NCI-H128 (cell line): Measurements from ENCODE around the gene CASKIN2.
"Not testable (repeated sequence)": the region's sequence is repeated elsewhere in the genome, so short reads cannot be mapped to it uniquely, and the experiment has no call there.

Experiments
- DNase-seq: peaks from one replicate; lab custom pipeline; 2025; ENCODE audit not compliant: unreplicated experiment; lab: John Stamatoyannopoulos, UW

CASKIN2 gene

DNA sequence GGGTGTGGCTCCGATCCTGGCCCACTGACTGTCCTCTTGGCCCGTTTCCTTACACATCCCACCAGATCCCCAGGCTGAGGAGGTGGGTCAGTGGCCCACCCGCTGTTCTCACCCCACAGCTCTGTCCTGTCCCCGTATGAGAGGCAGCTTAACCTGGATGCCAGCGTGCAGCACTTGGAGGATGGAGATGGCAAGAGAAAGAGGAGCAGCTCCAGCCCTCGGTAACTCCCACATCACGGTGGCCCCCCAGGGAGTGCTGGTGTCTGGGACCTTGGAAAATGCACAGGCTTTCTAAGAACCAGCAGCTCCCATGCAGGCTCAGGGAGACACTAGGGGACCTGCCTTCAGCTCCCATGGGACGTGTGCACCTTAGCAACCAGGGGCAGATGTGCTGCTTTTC, 6.0 kb upstream of the CASKIN2 start:
- no peak for DNase-seq

DNA sequence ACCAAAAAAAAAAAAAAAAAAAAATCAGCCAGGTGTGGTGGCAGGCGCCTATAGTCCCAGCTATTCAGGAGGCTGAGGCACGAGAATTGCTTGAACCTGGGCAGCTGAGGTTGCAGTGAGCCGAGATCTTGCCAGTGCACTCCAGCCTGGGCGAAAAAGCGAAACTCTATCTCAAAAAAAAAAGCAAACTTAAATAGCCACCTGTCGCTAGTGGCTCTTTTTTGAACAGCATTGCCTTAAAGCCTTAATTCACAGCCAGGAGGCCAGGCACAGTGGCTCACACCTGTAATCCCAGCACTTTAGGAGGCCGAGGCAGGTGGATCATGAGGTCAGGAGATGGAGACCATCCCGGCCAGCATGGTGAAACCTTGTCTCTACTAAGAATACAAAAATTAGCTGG, 5.1 kb upstream of the CASKIN2 start:
- DNase-seq, result not testable (repeated sequence)

DNA sequence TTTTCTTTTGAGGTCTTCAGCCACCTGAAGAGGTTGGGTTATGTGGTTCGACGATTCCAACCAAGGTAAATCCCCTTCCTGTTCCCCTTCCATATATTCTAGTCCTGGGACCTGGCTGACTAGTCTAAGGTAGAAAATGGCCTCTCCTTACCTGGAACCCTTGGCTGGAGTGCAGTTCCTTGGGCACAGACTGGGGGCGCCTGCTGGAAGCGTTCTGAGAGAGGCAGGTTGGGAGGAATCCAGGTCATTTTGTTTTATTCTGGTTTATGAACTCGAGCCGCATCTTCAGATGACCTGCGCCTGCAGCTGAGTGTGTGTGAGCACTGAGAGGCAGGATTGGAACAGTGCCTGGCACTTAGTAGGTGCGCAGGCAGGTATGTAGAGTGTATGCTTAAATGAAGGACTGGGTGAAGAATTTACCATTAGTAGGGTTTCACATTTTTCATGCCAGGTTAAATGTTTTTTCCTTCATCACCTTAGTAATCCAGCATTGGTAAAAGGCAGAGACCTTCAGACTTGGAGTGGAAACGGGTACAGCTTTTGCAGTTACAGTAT, 3.7 kb upstream of the CASKIN2 start:
- DNase-seq, result no peak

DNA sequence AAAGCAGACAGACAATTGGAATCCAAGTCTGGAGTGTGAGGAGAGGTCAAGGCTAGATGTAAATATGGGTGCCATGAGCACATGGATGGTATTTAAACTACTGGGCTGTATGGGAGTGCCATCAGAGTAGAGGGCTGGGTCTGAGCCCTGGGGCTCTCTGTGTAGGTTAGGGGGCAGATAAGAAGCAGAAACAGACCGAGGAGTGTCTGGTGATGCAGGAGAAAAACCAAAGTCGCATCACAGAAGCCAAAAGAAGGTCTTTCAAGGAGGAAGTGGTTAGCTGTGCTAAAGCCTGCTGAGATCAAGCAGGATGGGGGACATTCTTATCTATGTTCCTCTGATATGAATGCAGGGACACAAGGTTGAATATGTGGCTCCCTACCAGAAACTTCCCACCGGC, 2.9 kb upstream of the CASKIN2 start:
- DNase-seq, result no peak

DNA sequence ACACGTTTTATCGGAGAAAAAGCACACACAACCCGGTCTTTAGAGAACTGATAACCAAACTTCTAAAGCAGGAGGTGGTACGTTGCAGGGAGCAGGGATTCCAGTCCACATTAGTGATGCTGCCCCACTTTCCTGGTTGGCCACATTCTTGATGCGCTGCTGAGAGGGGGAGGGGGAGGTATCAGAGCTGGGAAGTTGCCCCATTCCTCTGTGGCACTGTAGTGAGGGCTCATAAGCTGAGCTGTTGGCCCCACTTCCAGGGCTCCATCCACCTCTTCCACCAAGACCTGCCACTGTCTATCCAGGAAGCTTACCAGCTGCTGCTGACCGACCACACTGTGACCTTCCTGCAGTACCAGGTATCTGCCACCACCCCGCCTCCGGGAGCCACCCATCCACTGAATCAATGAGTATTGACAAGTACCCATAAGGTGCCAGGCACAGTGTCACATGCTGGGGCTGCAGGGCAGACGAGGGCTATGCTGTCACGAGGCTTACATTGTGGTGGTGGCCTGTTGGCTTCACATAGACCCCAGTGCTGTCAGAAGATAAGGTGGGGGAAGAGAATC, 2.0 kb upstream of the CASKIN2 start:
- no peak for DNase-seq

DNA sequence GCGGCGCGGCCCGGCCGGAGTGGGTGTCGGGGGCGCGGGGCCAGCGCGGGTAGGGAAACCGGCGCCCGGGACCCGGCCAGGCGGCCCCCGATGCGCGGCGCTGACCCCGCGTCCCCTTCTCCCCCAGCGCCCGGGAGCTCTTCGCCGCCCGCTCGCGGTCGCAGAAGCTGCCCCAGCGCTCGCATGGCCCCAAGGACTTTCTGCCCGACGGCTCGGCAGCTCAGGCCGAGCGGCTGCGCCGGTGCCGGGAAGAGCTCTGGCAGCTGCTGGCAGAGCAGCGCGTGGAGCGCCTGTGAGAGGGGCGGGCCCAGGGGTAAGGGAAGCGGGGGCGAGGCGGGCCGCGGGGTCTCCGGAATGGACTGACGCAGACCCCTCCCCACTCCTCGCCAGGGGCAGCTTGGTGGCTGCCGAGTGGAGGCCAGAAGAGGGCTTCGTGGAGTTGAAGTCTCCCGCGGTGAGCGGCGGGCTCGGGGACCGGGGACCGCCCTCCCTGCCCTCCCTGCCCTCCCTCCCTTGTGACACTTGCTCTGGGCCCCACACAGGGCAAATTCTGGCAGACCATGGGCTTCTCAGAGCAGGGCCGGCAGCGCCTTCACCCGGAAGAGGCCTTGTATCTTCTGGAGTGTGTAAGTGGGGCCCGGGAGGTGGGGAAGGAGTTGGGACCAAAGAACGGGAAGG, 1.4 kb upstream of the CASKIN2 start:
- DNase-seq, result no peak

DNA sequence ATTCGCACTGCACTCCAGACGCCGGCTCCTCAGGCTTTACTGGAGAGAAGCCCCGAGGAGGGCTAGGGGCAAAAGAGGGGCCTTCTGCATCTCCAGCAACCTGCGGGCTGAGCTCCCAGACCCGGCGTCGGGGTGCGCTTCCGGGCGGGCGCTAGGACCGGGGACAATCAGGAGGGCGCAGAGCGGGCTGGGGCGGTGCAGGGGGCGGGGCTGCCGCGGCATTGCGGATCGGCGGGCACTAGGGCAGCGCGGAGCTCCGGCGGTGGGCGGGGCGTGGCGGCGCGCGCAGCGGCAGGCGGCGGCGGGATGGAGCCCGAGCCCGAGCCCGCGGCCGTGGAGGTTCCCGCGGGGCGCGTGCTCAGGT, 900 bp upstream of the CASKIN2 start, which contains the start of gene TSEN54:
Gene TSEN54 (plus strand): TSS at position 274 of the 364 bp plus-strand sequence. CDS start 33 bp downstream, at position 307.
- peak; percentile 28 for DNase-seq

DNA sequence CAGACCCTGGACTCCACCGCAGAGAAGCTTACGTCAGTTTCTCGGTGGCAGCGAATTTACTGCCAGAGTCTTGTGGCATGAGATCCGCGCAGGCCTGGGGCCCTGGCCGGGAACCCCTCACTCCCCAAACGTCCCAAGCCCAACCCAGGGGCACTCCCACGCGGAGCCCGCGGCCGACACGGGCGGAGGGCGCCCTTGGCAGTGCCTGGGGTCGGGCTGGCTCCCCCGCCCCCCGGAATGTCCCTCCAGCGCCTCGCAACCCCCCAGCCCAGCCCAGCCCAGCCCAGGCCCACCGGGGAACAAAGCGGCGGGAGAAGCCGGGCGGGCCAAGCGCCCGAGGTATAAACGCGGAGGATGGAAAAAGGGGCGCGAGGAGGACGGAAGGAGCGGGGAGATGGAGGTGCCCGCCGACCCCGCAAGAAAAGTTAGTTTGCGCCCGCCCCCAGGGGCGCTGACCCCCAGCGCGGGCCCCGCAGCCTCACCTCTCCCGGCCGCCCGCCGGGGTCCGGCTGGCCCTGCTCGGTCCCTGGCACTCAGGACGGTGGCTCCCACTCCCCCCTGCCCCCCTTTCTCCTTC, 330 bp downstream of the CASKIN2 start:
- DNase-seq, result no peak

DNA sequence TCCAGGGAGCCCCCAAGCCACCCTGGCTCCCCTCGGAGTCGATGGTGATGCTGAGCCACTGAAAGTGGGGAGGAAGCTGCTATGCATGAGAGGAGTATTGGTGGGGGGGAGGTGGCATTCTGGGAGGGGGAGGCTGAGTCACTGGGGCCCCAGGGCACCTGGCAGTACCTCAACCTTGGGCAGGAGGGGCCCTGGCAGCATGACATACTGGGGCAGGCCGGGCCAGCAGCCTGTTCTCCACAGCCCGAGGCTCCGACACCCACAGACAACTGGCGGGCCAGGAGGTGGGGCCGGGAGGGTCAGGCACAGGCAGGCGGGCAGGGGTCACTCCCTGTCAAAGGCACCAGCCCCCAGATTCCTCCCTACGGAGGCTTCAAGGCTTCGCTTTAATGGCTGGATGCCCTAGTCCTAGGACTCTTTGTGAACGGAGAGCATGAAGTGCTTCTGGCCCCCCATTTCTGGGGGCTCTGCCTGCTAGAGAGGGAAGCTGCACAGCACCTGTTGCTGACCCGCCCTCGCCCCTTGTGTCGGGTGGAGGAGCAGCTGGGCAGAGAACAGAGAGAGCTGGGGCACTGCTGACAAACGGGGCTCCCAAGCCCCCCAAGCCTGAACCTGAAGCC, 928 bp downstream of the CASKIN2 start:
- DNase-seq, result no peak

DNA sequence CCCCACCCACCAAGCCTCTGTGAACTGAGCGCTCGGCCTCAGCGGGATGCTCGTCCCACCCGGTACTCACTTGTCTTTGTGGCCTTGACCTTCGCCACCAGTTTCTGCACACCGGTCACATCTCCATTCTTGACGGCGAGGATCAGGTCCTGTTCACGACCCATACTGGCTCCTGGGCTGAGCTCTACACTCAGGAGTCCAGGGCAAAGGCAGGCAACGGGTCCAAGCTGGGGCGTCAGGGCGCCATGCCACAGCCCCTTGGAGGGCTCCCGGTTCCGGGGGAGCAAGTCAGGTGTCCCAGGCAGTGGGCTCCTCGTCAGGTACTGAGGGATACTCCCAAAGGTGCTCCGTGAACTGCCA, 1.7 kb downstream of the CASKIN2 start:
- DNase-seq, result no peak

DNA sequence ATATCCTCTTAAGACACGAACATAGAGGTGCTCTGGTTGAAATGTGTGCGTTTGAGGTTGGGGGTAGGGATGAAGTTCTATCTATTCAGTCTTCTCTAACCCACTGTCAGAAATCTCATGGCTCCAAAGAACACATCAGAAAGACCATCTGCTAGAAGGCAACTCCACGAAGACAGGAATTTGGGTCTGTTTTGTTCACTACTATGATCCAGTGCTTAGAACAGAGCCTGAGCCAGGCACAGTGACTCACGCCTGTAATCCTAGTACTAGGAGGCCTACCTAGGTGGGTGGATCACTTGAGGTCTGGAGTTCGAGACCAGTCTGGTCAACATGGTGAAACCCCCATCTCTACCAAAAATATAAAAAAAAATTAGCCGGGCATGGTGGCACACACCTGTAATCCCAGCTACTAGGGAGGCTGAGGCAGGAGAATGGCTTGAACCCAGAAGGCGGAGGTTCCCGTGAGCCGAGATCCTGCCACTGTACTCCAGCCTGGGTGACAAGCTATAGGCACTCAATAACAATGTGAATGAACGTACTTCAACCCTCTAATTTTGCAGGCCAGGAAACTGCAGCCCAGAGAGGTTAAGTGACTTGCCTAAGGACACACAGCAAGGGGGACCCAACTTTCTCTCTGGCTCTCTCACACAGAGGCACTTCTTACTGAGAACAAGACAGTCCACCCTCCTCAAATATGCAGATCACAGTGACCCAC, 2.3 kb downstream of the CASKIN2 start:
- DNase-seq, result no peak

DNA sequence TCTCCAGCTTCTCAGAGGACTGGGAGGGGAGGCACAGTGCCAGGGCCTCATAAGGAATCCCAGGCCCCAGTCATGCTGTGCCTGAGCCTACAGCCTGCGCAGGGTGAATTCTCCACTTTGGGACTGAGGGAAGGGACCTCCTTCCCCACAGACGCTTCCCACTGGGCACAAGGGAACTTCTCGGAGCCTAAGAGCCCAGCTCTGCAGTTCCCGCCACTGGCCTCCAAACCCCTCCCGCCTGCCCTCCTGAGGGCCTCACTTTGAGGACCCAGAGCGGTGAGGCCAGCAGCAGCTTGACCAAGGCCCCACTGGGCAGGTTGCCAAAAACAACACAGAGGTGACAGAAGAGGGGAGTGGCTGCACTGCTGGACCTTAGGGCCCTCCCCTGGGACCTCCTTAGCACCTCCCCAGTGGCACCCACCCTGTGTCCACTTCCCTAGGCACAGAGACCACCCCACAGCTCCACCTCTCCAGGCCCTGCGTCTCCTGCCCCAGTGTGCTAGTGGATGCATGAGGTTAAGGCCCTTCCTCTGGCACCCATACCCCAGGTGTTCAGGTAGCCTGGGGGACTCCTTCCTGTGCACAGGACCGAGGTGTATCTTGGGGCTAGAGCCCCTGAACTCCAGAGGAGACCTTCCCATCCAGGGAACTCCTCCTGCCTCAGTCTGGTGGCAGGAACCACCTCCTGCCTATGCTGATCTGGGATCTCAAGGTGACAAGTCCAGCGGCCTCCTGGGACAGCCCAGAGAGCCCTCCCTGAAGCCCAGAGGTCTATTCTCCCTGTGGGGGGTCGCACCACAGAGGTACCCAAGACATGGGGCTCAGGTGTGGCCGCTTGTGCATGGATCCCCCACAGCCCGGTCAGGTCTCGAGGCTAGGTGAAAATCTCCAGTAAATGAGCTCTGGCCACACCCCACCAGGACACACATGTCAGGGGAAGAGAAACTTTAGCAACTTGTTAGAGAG, 3.4 kb downstream of the CASKIN2 start:
- DNase-seq, result no peak

DNA sequence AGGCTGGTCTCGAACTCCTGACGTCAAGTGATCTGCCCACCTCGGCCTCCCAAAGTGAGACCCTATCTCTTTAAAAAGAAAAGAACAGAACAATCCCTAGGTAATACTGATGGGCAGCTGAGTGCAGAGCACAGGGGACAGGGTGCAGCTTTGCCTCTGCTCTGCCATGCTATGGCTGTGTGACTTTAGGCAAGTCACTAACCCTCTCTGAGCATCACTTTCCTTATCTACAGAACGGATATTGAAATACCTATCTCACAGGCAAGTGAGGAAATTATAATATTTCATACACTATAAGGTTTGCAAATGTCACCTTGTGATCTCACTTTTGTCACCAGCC, 4.1 kb downstream of the CASKIN2 start:
- no peak for DNase-seq

DNA sequence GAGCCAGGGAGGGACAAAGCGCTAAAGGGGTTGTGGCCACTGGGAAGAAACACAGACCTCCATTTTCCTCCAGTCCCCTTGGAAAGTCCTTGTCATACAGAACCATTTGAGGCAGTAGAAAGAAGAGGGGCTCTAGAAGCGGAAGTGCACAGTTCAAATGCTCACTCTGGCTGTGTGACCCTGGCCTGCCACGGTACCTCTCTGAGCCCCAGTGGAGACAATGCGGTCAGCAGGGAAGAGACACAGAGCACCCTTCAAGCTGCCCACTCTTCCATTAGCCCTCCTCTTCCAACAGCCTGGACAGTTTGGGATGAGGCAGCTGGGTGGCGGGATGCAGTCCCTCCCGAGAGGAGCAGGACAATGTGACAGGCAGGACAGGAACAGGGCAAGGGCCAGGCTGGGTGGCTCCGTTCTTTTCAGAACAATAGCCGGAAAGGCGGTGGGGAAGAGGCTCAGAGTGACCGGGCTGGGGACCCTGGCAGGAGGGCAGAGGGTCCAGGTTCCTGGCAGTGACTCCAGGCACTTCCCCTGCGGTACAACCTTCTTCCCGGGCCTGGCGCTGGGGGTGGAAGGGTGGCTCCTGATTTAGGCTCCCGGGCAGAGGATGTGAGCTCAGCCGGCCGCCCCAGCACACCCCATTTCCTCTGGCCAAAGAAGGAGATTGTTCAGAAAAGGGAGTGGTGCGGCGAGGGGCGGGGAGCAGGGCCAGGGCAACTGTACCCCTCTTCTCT, 5.6 kb downstream of the CASKIN2 start:
- no peak for DNase-seq

DNA sequence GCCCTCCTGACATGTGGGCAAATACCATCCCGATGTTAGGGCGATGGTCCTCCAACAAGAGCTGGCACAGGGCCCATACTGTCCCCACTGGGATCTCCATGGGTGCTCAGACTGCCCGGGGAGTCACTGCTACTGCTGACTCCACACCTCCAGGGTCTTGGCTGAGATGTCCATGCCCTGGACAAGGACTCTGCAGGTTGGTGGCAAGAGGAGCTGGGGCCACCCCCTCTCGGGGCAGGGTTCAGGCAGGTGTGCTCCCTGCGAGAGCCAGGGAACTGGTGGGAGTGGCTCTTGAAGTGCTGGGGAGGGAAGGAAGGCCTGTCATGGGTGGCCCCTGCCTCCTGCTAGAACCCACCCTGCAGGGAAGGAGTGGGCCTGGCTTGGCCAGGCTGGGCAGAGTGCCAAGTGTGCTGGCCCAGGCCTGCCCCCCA, 6.4 kb downstream of the CASKIN2 start:
- no peak for DNase-seq

DNA sequence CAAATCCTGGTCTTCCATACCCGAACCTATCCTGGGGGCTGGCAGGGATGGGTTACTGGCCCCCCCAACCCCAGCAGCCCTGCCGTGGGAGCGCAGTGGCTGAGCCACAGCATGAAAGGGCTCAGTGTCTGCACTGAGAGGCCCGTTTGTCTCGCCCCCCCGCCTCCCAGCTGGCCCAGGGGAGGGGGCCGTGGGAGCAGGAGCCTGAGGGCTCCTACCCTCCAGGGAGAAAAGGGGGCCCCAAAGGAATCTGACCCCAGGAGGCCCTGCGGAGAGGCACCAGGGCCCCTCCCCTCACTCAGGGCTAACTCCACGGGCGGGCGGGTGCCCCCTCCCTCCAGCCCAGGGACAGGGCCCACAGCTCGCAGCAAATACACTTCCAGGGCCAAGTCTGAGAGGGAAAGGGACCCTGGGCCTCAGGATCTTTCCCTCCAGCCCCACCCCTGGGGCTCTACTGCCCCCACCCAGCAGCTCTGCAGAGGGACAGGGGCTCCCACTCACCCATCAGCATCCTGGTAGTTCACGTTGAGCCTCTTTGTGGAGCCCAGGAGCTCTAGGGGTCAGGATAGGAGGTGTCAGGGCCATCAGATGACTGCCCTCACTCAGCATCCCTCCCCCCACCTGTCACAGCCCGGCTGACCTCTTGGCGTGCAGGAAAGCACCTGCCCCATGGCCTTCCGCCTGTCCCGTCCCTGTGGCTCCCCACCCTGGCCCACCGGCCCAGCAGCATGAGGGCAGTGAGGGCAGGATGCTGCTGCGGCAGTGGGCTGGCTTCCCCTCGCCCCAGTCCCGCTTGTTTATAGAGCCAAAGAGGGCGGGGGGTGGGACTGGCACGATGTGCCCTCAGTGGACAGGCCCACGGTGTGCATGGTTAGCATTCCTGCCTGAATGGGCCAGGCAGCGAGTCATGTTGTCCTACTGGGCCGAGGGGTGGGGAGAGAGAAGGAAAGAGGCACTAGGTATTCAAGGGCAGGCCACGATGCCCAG, 7.3 kb downstream of the CASKIN2 start:
- DNase-seq, result no peak

DNA sequence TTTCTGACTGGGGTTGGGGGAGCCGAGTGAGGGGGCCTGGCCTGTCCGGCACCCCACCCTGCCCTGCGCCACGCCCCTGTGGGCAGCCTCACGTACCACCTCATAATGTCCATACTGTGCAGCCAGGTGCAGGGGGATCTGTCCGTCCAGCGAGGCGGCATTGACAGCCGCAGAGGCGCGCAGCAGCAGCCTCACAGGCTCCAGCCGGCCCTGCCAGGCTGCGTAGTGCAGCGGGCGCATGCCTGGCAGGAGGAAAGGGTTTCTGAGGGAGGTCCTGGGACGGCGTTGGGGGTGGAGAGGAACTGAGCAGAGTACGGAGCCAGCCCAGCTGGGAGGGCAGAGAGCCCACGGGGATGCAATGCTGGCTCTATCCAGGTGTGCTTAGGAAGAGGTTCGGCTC, 8.4 kb downstream of the CASKIN2 start:
- DNase-seq, result no peak

DNA sequence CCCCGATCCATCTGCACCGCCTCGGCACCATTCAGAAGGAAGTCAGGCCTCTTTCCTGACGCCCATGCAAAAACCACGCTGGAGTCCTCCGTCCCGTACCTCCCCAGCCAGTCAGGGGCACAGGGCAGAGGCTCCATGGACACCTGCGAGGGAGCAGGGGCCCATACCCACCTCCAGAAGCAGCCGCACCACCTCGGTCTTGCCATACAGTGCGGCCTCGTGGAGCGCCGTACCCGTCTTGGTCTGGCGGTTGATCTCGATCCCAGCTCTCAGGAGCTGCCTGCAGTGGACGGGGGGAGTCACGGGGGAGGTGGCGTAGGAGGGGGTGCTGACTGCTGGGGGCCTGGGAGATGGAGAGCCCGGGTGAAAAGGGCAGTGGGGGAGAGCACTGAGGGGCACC, 9.2 kb downstream of the CASKIN2 start:
- no peak for DNase-seq

DNA sequence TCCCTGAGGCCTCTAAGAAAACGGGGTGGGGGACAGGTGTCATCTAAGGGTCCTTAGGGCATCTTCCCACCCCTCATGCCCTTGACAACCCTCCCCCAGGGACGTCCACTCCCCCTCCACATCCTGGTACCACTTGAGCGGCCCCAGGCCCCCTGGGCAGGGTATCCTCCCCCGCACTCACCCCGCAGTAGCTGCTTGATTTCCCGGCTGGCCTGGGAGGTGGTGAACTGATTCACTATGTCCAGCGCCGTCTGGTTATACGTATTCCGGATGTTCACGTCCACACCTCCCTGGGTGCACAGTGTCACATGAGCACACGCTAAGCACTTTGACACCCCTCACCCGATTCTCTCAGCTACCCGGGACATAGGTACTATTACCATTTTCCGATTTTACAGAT, 9.7 kb downstream of the CASKIN2 start:
- DNase-seq, result no peak
